Common myeloid progenitor, CD34-positive (primary cell): Measurements from ENCODE around the gene CFLAR.
"Not testable (repeated sequence)": the region's sequence is repeated elsewhere in the genome, so short reads cannot be mapped to it uniquely, and the experiment has no call there.

Source experiments
- CTCF ChIA-PET: fragments of 350-600 bp; sonication (Branson Sonifier 250); formaldehyde crosslinking; loops from one replicate; lab custom pipeline; 2021; ENCODE audit warnings: antibody characterized with exemption; lab: Charles Lee
- POLR2A ChIA-PET: fragments of 350-600 bp; sonication (Branson Sonifier 250); formaldehyde crosslinking; loops from one replicate; lab custom pipeline; 2021; ENCODE audit warnings: antibody characterized with exemption; lab: Charles Lee
- DNase-seq, 3 donors: peaks; one replicate each; pipeline versions ENCODE4 v3.0.0 to v3.0.0-alpha.2; 2013
- H3K27ac ChIP-seq, 2 experiments: 1 replicate in 1 of 2; 2 replicates in 1 of 2; pipeline ENCODE4 v1.7.0; 2013; ENCODE audit warnings: inconsistent platforms in 2 of 2, low read length in 2 of 2, mild to moderate bottlenecking in 2 of 2, low read depth in 1 of 2, moderate library complexity in 1 of 2; ENCODE audit not compliant: severe bottlenecking in 2 of 2, insufficient read depth in 1 of 2, poor library complexity in 1 of 2
- H3K27me3 ChIP-seq, 5 experiments: replicated peaks in 2 of 5; 1 replicate in 3 of 5; 2 replicates in 2 of 5; pipeline versions ENCODE4 v1.6.1 to v1.7.0; 2013; ENCODE audit warnings: low read length in 4 of 5, mild to moderate bottlenecking in 2 of 5, moderate library complexity in 2 of 5, inconsistent platforms in 1 of 5; ENCODE audit not compliant: insufficient read depth in 5 of 5, control insufficient read depth in 4 of 5
- H3K36me3 ChIP-seq, 4 experiments: 1 replicate in 2 of 4; 2 replicates in 2 of 4; pipeline versions ENCODE4 v1.6.1 to v1.7.0; 2013; ENCODE audit warnings: low read length in 3 of 4, control low read depth in 1 of 4, mild to moderate bottlenecking in 1 of 4; ENCODE audit not compliant: control insufficient read depth in 4 of 4, insufficient read depth in 4 of 4
- H3K4me1 ChIP-seq, 4 experiments: 1 replicate in 3 of 4; 2 replicates in 1 of 4; pipeline versions ENCODE4 v1.6.1 to v1.7.1; 2013; ENCODE audit warnings: low read length in 3 of 4, mild to moderate bottlenecking in 3 of 4, control low read depth in 1 of 4, inconsistent platforms in 1 of 4, moderate library complexity in 1 of 4; ENCODE audit not compliant: control insufficient read depth in 4 of 4, insufficient read depth in 4 of 4; ENCODE audit errors: control extremely low read depth in 1 of 4
- H3K4me3 ChIP-seq, 7 experiments: 1 replicate in 4 of 7; 2 replicates in 3 of 7; pipeline versions ENCODE4 v1.5.1 to v1.7.0; 2013; ENCODE audit warnings: mild to moderate bottlenecking in 7 of 7, low read length in 6 of 7, moderate library complexity in 6 of 7, inconsistent platforms in 2 of 7, low read depth in 2 of 7, control low read depth in 1 of 7; ENCODE audit not compliant: insufficient read depth in 4 of 7, control insufficient read depth in 1 of 7; ENCODE audit errors: extremely low read depth in 1 of 7
- H3K9me3 ChIP-seq, 5 experiments: 1 replicate in 4 of 5; 2 replicates in 1 of 5; pipeline versions ENCODE4 v1.6.1 to v1.7.1; 2013; ENCODE audit warnings: low read length in 4 of 5, mild to moderate bottlenecking in 2 of 5, inconsistent platforms in 1 of 5, low read depth in 1 of 5, moderate library complexity in 1 of 5; ENCODE audit not compliant: control insufficient read depth in 4 of 5, insufficient read depth in 2 of 5; ENCODE audit errors: control extremely low read depth in 1 of 5
- WGBS: methylation state at CpG from one replicate; pipeline ENCODE4 v1.1.5; 2013; ENCODE audit not compliant: insufficient coverage; 5-methylcytosine and 5-hydroxymethylcytosine counted together

Gene CFLAR

GRCh38 chr2:201135386-201135785 is 19.4 kb downstream of the CFLAR start:
- Histone ChIP-seq H3K36me3 (peaks cover 11 to 50% (median 39%) of the 10 kb centered on the region in 4 experiments), H3K27ac (no peak overlapping the region), H3K4me1 (peaks cover 19 to 38% (median 35%) of the 10 kb centered on the region in 4 experiments), H3K9me3 (no peaks in the 10 kb centered on the region), H3K27me3 (no peaks in the 10 kb centered on the region), H3K4me3 (no peak overlapping the region)
- DNase-seq: no peak
- ChIA-PET CTCF (interaction anchor here (1.3 to 4.2 kb wide), 4 partner anchors 9 to 23 kb away, joined by 6 to 19 read pairs (median 8); no protein-coding TSS in a partner anchor), POLR2A (no interaction called here)
- WGBS: 96% methylated on average over 4 of the region's 4 CpGs

DNA sequence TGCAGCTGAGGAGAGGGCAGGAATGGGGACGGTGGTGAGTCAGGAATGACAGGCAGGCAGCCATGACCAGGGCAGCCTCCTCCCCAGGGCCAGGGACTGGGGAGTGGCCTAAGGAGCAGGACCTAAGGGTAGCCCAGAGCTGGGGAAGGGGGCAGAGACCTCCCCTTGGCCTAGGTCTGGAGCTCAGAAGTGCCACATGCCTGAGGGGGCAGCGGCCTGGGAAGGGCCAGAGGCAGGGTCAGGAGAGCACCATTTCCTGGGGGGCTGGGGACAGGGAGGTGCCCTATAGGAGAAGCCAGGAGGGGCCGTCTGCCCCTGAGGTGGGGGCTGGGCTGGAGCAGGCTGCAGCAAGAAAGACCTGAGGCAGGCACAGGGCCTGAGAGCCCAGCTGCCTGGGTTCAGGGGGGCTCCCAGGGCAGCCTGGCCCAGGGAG is 20.9 kb downstream of the CFLAR start:
- peaks cover 11 to 57% (median 40%) of the 10 kb centered on the region in 4 experiments for H3K36me3 ChIP-seq
- no peak overlapping the region for H3K27ac ChIP-seq
- 100% methylated on average over 2 of the region's 3 CpGs for WGBS
- ChIA-PET CTCF (interaction anchor here (0.9 to 4.2 kb wide), 5 partner anchors 9 to 23 kb away, joined by 3 to 19 read pairs (median 7); no protein-coding TSS in a partner anchor), POLR2A (no interaction called here)
- no peak for DNase-seq
- H3K4me3 ChIP-seq: no peak overlapping the region
- no peaks in the 10 kb centered on the region for H3K27me3 ChIP-seq
- H3K4me1 ChIP-seq: peaks cover 10 to 23% (median 20%) of the 10 kb centered on the region in 4 experiments
- H3K9me3 ChIP-seq: no peaks in the 10 kb centered on the region

- Histone ChIP-seq H3K4me3 (no peak overlapping the region), H3K36me3 (peaks cover 11 to 64% (median 42%) of the 10 kb centered on the region in 4 experiments), H3K27me3 (no peaks in the 10 kb centered on the region), H3K27ac (no peak overlapping the region), H3K4me1 (peaks cover 3 to 14% (median 12%) of the 10 kb centered on the region in 4 experiments), H3K9me3 (no peaks in the 10 kb centered on the region)
- POLR2A ChIA-PET: no interaction called here
- CTCF ChIA-PET: interaction anchor here (0.9 to 4.2 kb wide), 8 partner anchors 8 to 54 kb away, joined by 3 to 19 read pairs (median 4); no protein-coding TSS in a partner anchor
- DNase-seq: no peak
- 98% methylated on average over 24 of the region's 28 CpGs for WGBS
These were observed 21.8 kb downstream of the CFLAR start for GRCh38 chr2:201137505-201138400.

GRCh38 chr2:201138401-201138970 is 22.5 kb downstream of the CFLAR start:
- no peak overlapping the region for H3K27ac ChIP-seq
- H3K36me3 ChIP-seq: peaks cover 13 to 66% (median 42%) of the 10 kb centered on the region in 4 experiments
- no peaks in the 10 kb centered on the region for H3K9me3 ChIP-seq
- 99% methylated on average over 13 of the region's 15 CpGs for WGBS
- ChIA-PET POLR2A (no interaction called here), CTCF (interaction anchor here (1.3 to 4.2 kb wide), 4 partner anchors 12 to 21 kb away, joined by 3 to 19 read pairs (median 6); no protein-coding TSS in a partner anchor)
- DNase-seq: no peak
- no peak overlapping the region for H3K4me3 ChIP-seq
- no peaks in the 10 kb centered on the region for H3K27me3 ChIP-seq
- H3K4me1 ChIP-seq: peaks cover 0 to 7% (median 6%) of the 10 kb centered on the region in 4 experiments

- WGBS: 46% methylated on average over 4 of the region's 14 CpGs
- POLR2A ChIA-PET, H3K9me3 ChIP-seq, H3K4me1 ChIP-seq, H3K27me3 ChIP-seq: not testable (repeated sequence)
- Histone ChIP-seq H3K36me3 (peaks cover 13 to 73% (median 44%) of the 10 kb centered on the region in 4 experiments), H3K4me3 (peak overlapping the region in 1 of 7 experiments; percentile 42), H3K27ac (peak overlapping the region in 1 of 2 experiments; percentile 43)
- CTCF ChIA-PET: interaction anchor here (1.4 to 4.2 kb wide), 2 partner anchors 13 to 19 kb away, joined by 3 to 19 read pairs; no protein-coding TSS in a partner anchor
- peak in 2 of 3 donors; percentile 55 to 68 for DNase-seq
These were observed 23.2 kb downstream of the CFLAR start for GRCh38 chr2:201138986-201139781.

DNA sequence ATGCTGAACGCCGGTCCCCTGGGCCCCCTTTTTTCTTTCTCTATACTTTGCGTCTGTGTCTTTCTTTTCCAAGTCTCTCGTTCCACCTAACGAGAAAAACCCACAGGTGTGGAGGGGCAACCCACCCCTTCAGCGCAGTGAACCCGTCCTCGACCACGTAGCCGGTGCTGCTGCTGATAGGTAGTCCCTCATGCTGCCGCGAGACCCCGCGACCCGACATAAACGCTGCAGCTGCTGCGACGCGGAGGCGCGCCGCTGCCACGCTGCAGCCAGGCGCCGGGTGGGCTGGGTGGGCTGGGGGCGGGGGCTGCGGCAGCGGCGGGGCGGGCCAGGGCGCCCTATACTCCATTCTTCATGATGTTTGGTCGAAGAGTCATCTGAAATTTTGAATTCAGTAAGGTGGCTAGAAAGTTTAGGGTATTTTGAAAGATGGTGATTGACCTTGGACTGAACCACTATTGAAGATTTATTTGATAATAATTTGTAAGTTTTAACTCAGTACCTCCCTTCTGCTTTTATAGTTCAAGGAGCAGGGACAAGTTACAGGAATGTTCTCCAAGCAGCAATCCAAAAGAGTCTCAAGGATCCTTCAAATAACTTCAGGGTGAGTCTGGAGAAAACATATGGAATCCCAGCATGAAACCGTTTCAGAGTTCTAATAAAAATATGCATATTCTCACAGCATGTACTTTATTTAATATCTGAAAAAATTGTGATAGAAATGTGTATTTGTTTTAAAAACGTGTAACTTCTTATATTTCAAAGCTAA is 24.1 kb downstream of the CFLAR start:
- Histone ChIP-seq H3K4me3 (no peak overlapping the region), H3K27me3 (no peaks in the 10 kb centered on the region), H3K4me1 (peaks cover 0 to 7% (median 6%) of the 10 kb centered on the region in 4 experiments), H3K27ac (peak overlapping the region in 1 of 2 experiments; percentile 43), H3K36me3 (peaks cover 17 to 78% (median 45%) of the 10 kb centered on the region in 4 experiments), H3K9me3 (no peaks in the 10 kb centered on the region)
- POLR2A ChIA-PET: interaction anchor here (0.6 kb wide), 1 partner anchor 203 kb away, joined by 4 read pairs; no protein-coding TSS in a partner anchor
- 92% methylated on average over 19 of the region's 34 CpGs for WGBS
- CTCF ChIA-PET: interaction anchor here (1.0 to 2.1 kb wide), 3 partner anchors 8 to 14 kb away, joined by 3 to 11 read pairs (median 10); no protein-coding TSS in a partner anchor
- DNase-seq: no peak
